Measurements from ENCODE around the gene SDCBP2.

Gene SDCBP2

GRCh38 chr20:1294497-1294896 lies 34.4 kb downstream of the SDCBP2 start:
- H3K14ac ChIP-seq (ENCODE audit: low read length) = no peak overlapping the region
- H3K9ac ChIP-seq (ENCODE audit: low read depth, low read length, poor library complexity) = peak overlapping the region; percentile 17
- no peaks in the 10 kb centered on the region for H3K36me3 ChIP-seq (replicated peaks in 1 of 2; ENCODE audit: control insufficient read depth in 2 of 2, insufficient read depth in 2 of 2, low read length in 2 of 2)
- H2BK12ac ChIP-seq (ENCODE audit: low read length) = no peak overlapping the region
- H2BK120ac ChIP-seq (ENCODE audit: low read depth, low read length) = no peak overlapping the region
- no peaks in the 10 kb centered on the region for H3K4me1 ChIP-seq (ENCODE audit: control insufficient read depth in 2 of 2, insufficient read depth in 1 of 2, low read depth in 1 of 2, low read length in 2 of 2)
- no peak overlapping the region for H3K27ac ChIP-seq (replicated peaks; ENCODE audit: low read length)
- H3K4me2 ChIP-seq (ENCODE audit: insufficient read depth, low read length, poor library complexity, severe bottlenecking) = no peak overlapping the region
- no peaks in the 10 kb centered on the region for H3K79me1 ChIP-seq (ENCODE audit: low read depth, low read length)
- no peak overlapping the region for H3K4me3 ChIP-seq (ENCODE audit: low read length in 2 of 2)
- H3K23ac ChIP-seq (ENCODE audit: low read depth, low read length, poor library complexity) = peak overlapping the region; percentile 40
- no peak overlapping the region for H3K4ac ChIP-seq (ENCODE audit: low read length)
- no peak overlapping the region for H2AFZ ChIP-seq (ENCODE audit: low read length)
- no CpG with 5 or more reads among the region's 8 CpGs for WGBS, 2 donors (ENCODE audit: extremely low coverage in 2 of 2, insufficient read length in 2 of 2, insufficient replicate concordance in 1 of 2)
- no peak overlapping the region for H4K91ac ChIP-seq (ENCODE audit: low read depth, low read length, poor library complexity)
- H2BK15ac ChIP-seq (ENCODE audit: low read length) = no peak overlapping the region
- no peak overlapping the region for H2BK5ac ChIP-seq (ENCODE audit: low read length)
- peak overlapping the region; percentile 13 for H2AK5ac ChIP-seq (ENCODE audit: low read depth, low read length)
- peaks cover 0 to 50% (median 0%) of the 10 kb centered on the region in 3 experiments for H3K27me3 ChIP-seq (ENCODE audit: control insufficient read depth in 3 of 3, insufficient read depth in 3 of 3, low read depth in 1 of 3, low read length in 3 of 3)
- no peak for DNase-seq (ENCODE audit: low spot score)
- no peaks in the 10 kb centered on the region for H3K9me3 ChIP-seq (replicated peaks in 1 of 2; ENCODE audit: control insufficient read depth in 2 of 2, insufficient read depth in 1 of 2, low read depth in 1 of 2, low read length in 2 of 2)
- H4K8ac ChIP-seq (ENCODE audit: low read depth, low read length) = no peak overlapping the region
- peak overlapping the region; percentile 5 for H3K18ac ChIP-seq (ENCODE audit: low read length)

- Histone ChIP-seq H3K4me1 (ENCODE audit: control insufficient read depth in 2 of 2, insufficient read depth in 1 of 2, low read depth in 1 of 2, low read length in 2 of 2) (no peaks in the 10 kb centered on the region), H4K91ac (ENCODE audit: low read depth, low read length, poor library complexity) (no peak overlapping the region), H4K8ac (ENCODE audit: low read depth, low read length) (no peak overlapping the region), H3K4me2 (ENCODE audit: insufficient read depth, low read length, poor library complexity, severe bottlenecking) (no peak overlapping the region), H3K4me3 (ENCODE audit: low read length in 2 of 2) (no peak overlapping the region), H2BK5ac (ENCODE audit: low read length) (no peak overlapping the region), H3K27ac (replicated peaks; ENCODE audit: low read length) (no peak overlapping the region), H2AFZ (ENCODE audit: low read length) (no peak overlapping the region), H2BK120ac (ENCODE audit: low read depth, low read length) (no peak overlapping the region), H3K9ac (ENCODE audit: low read depth, low read length, poor library complexity) (no peak overlapping the region), H2AK5ac (ENCODE audit: low read depth, low read length) (no peak overlapping the region), H3K4ac (ENCODE audit: low read length) (no peak overlapping the region), H3K79me1 (ENCODE audit: low read depth, low read length) (no peaks in the 10 kb centered on the region), H3K23ac (ENCODE audit: low read depth, low read length, poor library complexity) (no peak overlapping the region), H2BK12ac (ENCODE audit: low read length) (no peak overlapping the region), H3K18ac (ENCODE audit: low read length) (no peak overlapping the region), H3K27me3 (ENCODE audit: control insufficient read depth in 3 of 3, insufficient read depth in 3 of 3, low read depth in 1 of 3, low read length in 3 of 3) (peaks cover 0 to 54% (median 0%) of the 10 kb centered on the region in 3 experiments), H3K36me3 (replicated peaks in 1 of 2; ENCODE audit: control insufficient read depth in 2 of 2, insufficient read depth in 2 of 2, low read length in 2 of 2) (no peaks in the 10 kb centered on the region), H3K14ac (ENCODE audit: low read length) (peak overlapping the region; percentile 1), H2BK15ac (ENCODE audit: low read length) (no peak overlapping the region), H3K9me3 (replicated peaks in 1 of 2; ENCODE audit: control insufficient read depth in 2 of 2, insufficient read depth in 1 of 2, low read depth in 1 of 2, low read length in 2 of 2) (no peaks in the 10 kb centered on the region)
- no CpG with 5 or more reads among the region's 6 CpGs for WGBS, 2 donors (ENCODE audit: extremely low coverage in 2 of 2, insufficient read length in 2 of 2, insufficient replicate concordance in 1 of 2)
- DNase-seq (ENCODE audit: low spot score) = no peak
Measured at GRCh38 chr20:1293641-1294379, 35.1 kb downstream of the SDCBP2 start.

GRCh38 chr20:1292620-1293019 lies 36.3 kb downstream of the SDCBP2 start:
- no peak overlapping the region for H2BK120ac ChIP-seq (ENCODE audit: low read depth, low read length)
- H3K23ac ChIP-seq (ENCODE audit: low read depth, low read length, poor library complexity) = no peak overlapping the region
- H3K4me2 ChIP-seq (ENCODE audit: insufficient read depth, low read length, poor library complexity, severe bottlenecking) = no peak overlapping the region
- WGBS, 2 donors (ENCODE audit: extremely low coverage in 2 of 2, insufficient read length in 2 of 2, insufficient replicate concordance in 1 of 2) = no CpG with 5 or more reads among the region's 1 CpG
- no peak overlapping the region for H2BK12ac ChIP-seq (ENCODE audit: low read length)
- H2BK5ac ChIP-seq (ENCODE audit: low read length) = no peak overlapping the region
- H3K79me1 ChIP-seq (ENCODE audit: low read depth, low read length) = no peaks in the 10 kb centered on the region
- H4K91ac ChIP-seq (ENCODE audit: low read depth, low read length, poor library complexity) = no peak overlapping the region
- no peak for DNase-seq (ENCODE audit: low spot score)
- H4K8ac ChIP-seq (ENCODE audit: low read depth, low read length) = no peak overlapping the region
- H3K9ac ChIP-seq (ENCODE audit: low read depth, low read length, poor library complexity) = no peak overlapping the region
- H2BK15ac ChIP-seq (ENCODE audit: low read length) = no peak overlapping the region
- no peak overlapping the region for H3K14ac ChIP-seq (ENCODE audit: low read length)
- H3K27me3 ChIP-seq (ENCODE audit: control insufficient read depth in 3 of 3, insufficient read depth in 3 of 3, low read depth in 1 of 3, low read length in 3 of 3) = peaks cover 0 to 48% (median 0%) of the 10 kb centered on the region in 3 experiments
- no peak overlapping the region for H3K4me3 ChIP-seq (ENCODE audit: low read length in 2 of 2)
- H2AK5ac ChIP-seq (ENCODE audit: low read depth, low read length) = no peak overlapping the region
- no peak overlapping the region for H3K18ac ChIP-seq (ENCODE audit: low read length)
- H3K9me3 ChIP-seq (replicated peaks in 1 of 2; ENCODE audit: control insufficient read depth in 2 of 2, insufficient read depth in 1 of 2, low read depth in 1 of 2, low read length in 2 of 2) = no peaks in the 10 kb centered on the region
- no peak overlapping the region for H3K27ac ChIP-seq (replicated peaks; ENCODE audit: low read length)
- H3K4me1 ChIP-seq (ENCODE audit: control insufficient read depth in 2 of 2, insufficient read depth in 1 of 2, low read depth in 1 of 2, low read length in 2 of 2) = no peaks in the 10 kb centered on the region
- H2AFZ ChIP-seq (ENCODE audit: low read length) = no peak overlapping the region
- no peak overlapping the region for H3K4ac ChIP-seq (ENCODE audit: low read length)
- H3K36me3 ChIP-seq (replicated peaks in 1 of 2; ENCODE audit: control insufficient read depth in 2 of 2, insufficient read depth in 2 of 2, low read length in 2 of 2) = no peaks in the 10 kb centered on the region

- H2BK12ac ChIP-seq (ENCODE audit: low read length) = no peak overlapping the region
- H3K14ac ChIP-seq (ENCODE audit: low read length) = peak overlapping the region; percentile 58
- H3K27me3 ChIP-seq (ENCODE audit: control insufficient read depth in 3 of 3, insufficient read depth in 3 of 3, low read depth in 1 of 3, low read length in 3 of 3) = peaks cover 0 to 54% (median 0%) of the 10 kb centered on the region in 3 experiments
- H3K18ac ChIP-seq (ENCODE audit: low read length) = no peak overlapping the region
- H3K36me3 ChIP-seq (replicated peaks in 1 of 2; ENCODE audit: control insufficient read depth in 2 of 2, insufficient read depth in 2 of 2, low read length in 2 of 2) = no peaks in the 10 kb centered on the region
- peak overlapping the region; percentile 69 for H3K23ac ChIP-seq (ENCODE audit: low read depth, low read length, poor library complexity)
- no peak overlapping the region for H3K4ac ChIP-seq (ENCODE audit: low read length)
- no peak overlapping the region for H3K27ac ChIP-seq (replicated peaks; ENCODE audit: low read length)
- H3K9ac ChIP-seq (ENCODE audit: low read depth, low read length, poor library complexity) = no peak overlapping the region
- H3K4me2 ChIP-seq (ENCODE audit: insufficient read depth, low read length, poor library complexity, severe bottlenecking) = no peak overlapping the region
- no peaks in the 10 kb centered on the region for H3K9me3 ChIP-seq (replicated peaks in 1 of 2; ENCODE audit: control insufficient read depth in 2 of 2, insufficient read depth in 1 of 2, low read depth in 1 of 2, low read length in 2 of 2)
- H4K91ac ChIP-seq (ENCODE audit: low read depth, low read length, poor library complexity) = no peak overlapping the region
- no peak overlapping the region for H2BK120ac ChIP-seq (ENCODE audit: low read depth, low read length)
- no peak overlapping the region for H2BK15ac ChIP-seq (ENCODE audit: low read length)
- no CpG with 5 or more reads among the region's 5 CpGs for WGBS, 2 donors (ENCODE audit: extremely low coverage in 2 of 2, insufficient read length in 2 of 2, insufficient replicate concordance in 1 of 2)
- H2AK5ac ChIP-seq (ENCODE audit: low read depth, low read length) = peak overlapping the region; percentile 33
- DNase-seq (ENCODE audit: low spot score) = no peak
- H3K4me3 ChIP-seq (ENCODE audit: low read length in 2 of 2) = no peak overlapping the region
- no peaks in the 10 kb centered on the region for H3K79me1 ChIP-seq (ENCODE audit: low read depth, low read length)
- H2AFZ ChIP-seq (ENCODE audit: low read length) = no peak overlapping the region
- H3K4me1 ChIP-seq (ENCODE audit: control insufficient read depth in 2 of 2, insufficient read depth in 1 of 2, low read depth in 1 of 2, low read length in 2 of 2) = peaks cover 0 to 4% of the 10 kb centered on the region in 2 donors
- no peak overlapping the region for H2BK5ac ChIP-seq (ENCODE audit: low read length)
- H4K8ac ChIP-seq (ENCODE audit: low read depth, low read length) = no peak overlapping the region
Measured at GRCh38 chr20:1291191-1291741, 37.7 kb downstream of the SDCBP2 start.

Measured in neuronal stem cell (in vitro differentiated cells).